HG03457 (cell line): Measurements from ENCODE around the gene EIF2B5.
"Not testable (repeated sequence)": the region's sequence is repeated elsewhere in the genome, so short reads cannot be mapped to it uniquely, and the experiment has no call there.

Experiments used
- ATAC-seq: cut with Tn5 transposase; IDR thresholded peaks from one replicate; pipeline ENCODE4 v1.9.1; 2021; ENCODE audit warnings: moderate number of reproducible peaks; ENCODE audit not compliant: unreplicated experiment

EIF2B5 gene

GRCh38 chr3:184145751-184146270 is 10.7 kb downstream of the EIF2B5 start:
- ATAC-seq = no peak

GRCh38 chr3:184148076-184148475 is 12.9 kb downstream of the EIF2B5 start:
- ATAC-seq = no peak

- ATAC-seq = no peak
These were observed 14.0 kb downstream of the EIF2B5 start for GRCh38 chr3:184149123-184149522.

- not testable (repeated sequence) for ATAC-seq
These were observed 14.6 kb downstream of the EIF2B5 start for GRCh38 chr3:184149770-184150169.

DNA sequence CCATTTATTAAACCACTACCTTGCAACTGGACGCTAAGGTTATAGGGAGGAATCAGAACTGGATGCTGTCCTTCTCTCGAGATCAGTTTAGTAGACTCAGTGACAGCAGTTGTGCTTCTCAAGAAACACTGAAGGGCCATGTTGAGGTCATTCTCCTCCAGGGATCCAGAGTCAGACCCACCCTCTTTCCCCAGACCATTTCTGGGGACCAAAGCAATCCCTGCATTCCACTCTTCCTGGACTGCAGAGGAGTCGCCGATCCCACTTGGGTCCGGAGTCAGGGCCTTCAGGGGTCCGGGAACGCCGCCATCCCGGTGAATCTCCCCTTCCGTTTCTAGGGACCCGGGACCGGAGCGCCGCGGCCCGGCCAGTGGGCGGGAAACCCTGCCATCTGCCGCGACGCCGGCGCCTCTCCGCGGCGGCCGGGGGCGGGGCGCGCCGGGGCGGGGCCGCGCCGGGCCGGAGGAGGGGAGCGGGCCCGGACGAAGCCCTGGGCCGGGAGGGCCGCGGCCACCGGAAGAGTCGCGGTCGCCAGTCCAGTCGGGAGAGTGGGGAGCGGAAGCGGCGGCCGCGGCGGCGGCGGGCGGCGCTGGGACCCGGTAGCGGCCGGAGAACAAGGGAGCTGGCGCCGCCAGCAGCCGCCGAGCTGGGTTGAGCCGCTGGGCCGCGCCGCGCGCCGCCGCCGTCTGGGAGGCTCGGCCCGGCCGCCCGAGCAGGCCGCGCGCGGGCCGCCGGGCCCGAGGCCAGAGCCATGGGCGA is 19.9 kb downstream of the EIF2B5 start, which contains the start of gene DVL3:
DVL3 (plus strand) TSS at position 493 of the 759 bp plus-strand sequence; CDS start at position 752, 259 bp downstream.
- ATAC-seq = peak; percentile 73

DNA sequence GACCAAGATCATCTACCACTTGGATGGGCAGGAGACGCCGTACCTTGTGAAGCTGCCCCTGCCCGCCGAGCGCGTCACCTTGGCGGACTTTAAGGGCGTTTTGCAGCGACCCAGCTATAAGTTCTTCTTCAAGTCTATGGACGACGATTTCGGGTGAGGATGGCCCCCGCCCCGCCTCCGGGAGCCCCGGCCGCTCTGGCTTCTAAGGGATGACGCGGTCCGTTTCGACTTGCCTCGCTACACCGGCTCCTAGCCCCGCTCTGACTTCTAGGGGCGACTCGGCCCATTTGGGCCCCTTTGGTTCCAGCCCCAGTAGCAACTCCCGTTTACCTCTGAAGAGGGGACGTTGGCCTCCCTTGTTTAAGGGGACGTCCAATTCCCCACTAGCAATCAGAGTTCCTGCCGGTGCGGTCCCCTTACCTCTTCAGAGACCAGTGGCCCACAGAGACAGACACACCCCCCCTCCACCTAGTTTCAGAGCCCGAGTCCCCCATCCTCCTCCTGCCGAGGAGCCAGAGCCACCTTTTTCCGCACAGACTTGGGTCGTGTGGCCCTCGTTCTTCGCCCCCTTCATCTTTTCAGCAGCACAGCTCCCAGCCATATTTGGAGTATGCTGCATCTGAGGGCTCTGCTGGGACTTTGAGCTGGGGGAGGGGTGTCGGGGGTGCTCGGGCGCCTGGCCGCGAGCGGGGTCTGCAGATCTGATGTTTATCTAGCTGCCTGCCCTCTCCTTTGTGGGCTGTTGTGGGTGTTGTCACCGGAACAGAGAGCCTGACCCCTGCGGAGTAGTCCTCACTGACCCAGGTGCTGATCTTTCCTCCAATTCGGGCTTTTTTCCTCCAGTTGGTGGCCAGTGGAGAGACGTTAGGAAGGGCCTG is 20.7 kb downstream of the EIF2B5 start:
- ATAC-seq = peak; percentile 19

DNA sequence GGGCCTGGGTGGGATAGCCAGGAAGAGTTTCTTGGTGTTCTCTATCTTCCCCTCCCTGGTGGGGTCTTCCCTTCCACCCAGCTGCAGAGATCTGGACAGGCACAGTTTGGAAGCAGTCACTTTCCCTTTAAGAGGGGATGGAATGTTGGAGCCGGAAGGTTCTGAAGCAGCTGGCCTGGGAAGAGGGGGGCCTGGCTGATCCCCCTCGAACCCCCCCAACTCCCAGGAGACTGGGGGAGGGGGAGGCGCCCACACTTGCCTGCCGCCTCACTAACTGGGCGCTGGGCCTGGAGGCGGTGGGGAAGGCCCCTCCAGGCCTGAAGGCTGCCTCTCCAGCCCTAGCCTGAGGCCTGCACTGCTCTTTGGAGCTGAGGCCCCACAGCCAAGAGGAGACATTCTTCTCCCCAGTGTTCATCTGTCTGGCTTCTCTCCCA is 21.4 kb downstream of the EIF2B5 start:
- ATAC-seq = no peak

GRCh38 chr3:184157206-184157605 is 22.0 kb downstream of the EIF2B5 start:
- no peak for ATAC-seq

DNA sequence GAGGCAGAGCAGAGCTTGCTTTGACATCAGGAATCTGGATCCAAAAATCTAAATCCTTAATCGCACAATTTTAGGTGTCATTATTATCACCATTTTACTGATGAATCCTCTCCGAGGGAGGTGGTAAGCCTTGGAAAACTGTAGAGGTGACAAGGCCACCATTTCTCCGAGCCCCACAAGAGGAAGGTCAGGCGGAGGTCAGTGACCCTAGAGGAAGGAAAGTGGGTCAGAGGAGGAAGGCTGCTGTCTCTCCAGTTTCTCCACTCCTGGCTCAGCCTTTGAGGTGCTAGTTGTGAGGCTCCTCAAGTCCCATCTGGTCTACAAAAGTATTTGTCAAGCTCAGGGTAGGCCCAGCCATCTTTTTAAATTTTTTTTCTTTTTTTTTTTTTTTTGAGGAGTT is 23.2 kb downstream of the EIF2B5 start:
- ATAC-seq = no peak

- no peak for ATAC-seq
These were observed 25.3 kb downstream of the EIF2B5 start for GRCh38 chr3:184160456-184160855.

DNA sequence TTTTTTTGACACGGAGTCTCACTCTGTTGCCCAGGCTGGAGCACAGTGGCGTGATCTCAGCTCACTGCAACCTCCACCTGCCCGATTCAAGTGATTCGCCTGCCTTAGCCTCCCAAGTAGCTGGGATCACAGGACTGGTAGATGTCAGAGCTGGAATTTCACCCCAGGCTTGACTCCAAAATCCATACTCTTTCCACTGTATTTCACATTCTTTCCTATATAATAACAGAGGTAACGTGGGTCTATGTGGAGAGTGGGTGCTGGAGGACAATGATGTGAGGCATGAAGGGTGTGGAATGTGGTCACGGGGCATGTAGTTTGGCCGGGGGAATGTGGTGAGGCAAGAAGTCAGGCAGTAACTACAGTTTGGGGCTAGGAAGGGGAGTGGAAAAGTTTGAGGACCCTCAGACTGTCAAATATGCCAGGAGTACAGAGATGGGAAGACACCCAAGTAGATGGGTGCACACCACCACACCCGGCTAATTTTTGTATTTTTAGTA is 27.5 kb downstream of the EIF2B5 start:
- ATAC-seq = not testable (repeated sequence)

GRCh38 chr3:184164648-184165330 is 29.6 kb downstream of the EIF2B5 start:
- ATAC-seq = no peak

GRCh38 chr3:184165543-184165942 is 30.4 kb downstream of the EIF2B5 start:
- no peak for ATAC-seq

DNA sequence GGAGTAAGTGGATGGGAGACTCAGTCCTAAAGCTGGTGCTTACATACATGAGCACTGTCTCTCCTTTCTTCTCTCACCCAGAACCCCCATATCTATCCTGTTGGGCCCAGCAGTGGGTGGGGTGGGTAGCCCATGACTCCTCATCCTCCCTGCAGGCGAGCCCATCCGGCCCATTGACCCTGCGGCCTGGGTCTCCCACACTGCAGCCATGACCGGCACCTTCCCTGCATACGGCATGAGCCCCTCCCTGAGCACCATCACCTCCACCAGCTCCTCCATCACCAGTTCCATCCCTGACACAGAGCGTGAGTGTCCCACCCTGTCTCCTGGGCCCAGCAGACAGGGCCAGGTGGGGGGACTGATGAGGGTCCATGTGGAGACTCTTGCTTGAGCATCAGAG is 31.5 kb downstream of the EIF2B5 start:
- ATAC-seq = no peak

DNA sequence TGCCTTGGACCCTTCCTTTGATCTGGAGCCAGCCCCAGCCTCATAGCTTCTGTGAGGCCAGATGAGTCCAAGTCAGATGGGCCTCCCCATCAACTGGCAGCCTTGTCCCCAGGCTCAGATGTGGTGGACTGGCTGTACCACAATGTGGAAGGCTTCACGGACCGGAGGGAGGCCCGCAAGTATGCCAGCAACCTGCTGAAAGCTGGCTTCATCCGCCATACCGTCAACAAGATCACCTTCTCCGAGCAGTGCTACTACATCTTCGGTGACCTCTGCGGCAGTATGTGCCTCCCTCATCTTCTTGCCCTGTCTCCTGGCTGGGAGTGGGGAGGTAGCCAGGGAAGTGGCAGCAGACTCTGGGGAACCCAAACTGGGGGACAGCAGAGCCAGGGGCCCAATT is 32.6 kb downstream of the EIF2B5 start:
- ATAC-seq = no peak

DNA sequence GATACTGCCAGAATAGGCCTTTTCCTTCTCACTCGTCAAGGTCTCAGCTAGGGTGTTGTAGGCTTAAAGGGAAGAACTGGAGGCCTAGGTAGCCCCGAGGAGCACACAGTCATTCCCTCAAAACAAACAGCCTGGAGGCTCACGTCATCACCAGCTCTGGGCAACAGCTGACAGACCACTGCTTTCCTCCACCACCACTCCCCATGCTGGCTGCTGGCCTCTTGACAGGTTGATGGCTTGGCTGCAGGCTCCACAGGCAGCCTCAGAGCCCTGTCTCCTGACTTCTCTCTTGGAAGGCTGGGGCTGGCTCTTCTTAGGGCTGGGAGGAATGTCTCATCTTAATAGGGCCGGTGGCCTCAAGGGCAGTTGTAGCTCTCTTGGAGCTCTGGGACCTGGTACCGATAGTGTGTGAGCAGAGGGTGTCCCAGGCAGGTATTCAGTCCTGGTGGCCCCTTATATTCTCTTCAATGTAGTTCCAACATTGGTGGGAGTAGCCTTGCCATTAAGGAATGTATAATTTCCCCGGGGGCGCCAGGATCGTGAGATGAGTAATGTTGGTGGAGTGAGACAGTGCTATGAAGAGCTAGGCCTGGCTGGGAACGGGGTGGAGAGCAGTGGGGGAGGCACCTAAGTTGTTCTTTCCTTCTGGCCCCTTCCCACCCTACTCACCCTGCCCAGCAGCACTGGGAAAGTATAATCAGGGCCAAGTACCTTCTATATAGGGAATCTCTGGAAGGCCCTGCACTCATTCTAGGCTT is 33.4 kb downstream of the EIF2B5 start:
- ATAC-seq = no peak

DNA sequence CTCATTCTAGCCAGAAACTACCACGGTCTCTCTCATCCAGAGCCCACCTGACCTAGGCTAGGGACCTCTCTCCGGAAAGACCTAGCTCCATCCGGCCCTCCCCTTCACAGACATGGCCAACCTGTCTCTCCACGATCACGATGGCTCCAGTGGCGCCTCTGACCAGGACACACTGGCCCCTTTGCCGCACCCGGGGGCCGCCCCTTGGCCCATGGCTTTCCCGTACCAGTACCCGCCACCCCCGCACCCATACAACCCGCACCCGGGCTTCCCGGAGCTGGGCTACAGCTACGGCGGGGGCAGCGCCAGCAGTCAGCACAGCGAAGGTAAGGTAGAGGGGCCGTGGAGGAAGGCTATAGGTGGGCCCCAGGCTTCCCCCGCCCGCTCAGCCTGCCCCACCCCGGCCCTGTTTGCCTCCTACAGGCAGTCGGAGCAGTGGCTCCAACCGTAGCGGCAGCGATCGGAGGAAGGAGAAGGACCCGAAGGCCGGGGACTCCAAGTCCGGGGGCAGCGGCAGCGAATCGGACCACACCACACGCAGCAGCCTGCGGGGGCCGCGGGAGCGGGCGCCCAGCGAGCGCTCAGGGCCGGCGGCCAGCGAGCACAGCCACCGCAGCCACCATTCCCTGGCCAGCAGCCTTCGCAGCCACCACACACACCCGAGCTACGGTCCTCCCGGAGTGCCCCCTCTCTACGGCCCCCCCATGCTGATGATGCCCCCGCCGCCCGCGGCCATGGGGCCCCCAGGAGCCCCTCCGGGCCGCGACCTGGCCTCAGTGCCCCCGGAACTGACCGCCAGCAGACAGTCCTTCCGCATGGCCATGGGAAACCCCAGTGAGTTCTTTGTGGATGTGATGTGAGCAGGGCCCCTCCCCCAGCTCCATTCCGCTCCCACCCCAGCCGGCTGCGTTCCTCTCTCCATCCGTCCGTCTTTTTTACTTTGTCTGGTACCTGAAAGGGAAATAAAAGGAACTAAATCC is 35.0 kb downstream of the EIF2B5 start:
- ATAC-seq = no peak

- ATAC-seq = no peak
These were observed 36.4 kb downstream of the EIF2B5 start for GRCh38 chr3:184171562-184171961.
